DOHH2 (cell line): ENCODE results near the gene CWC27.
"Not testable (repeated sequence)": the region's sequence is repeated elsewhere in the genome, so short reads cannot be mapped to it uniquely, and the experiment has no call there.

Experiments
- H3F3A ChIP-seq: fragments of 200-600 bp; sonication (generic), shearing (Covaris generic); 2 replicates; pipeline ENCODE4 v1.6.0; 2016; ENCODE audit warnings: antibody characterized with exemption, mild to moderate bottlenecking; ENCODE audit not compliant: control insufficient read depth, insufficient read depth
- H3K27ac ChIP-seq: fragments of 200-600 bp; sonication (generic); 2 replicates; pipeline ENCODE4 v1.5.1; 2014; ENCODE audit warnings: low read depth, mild to moderate bottlenecking, low read length, moderate library complexity
- H3K27me3 ChIP-seq: fragments of 200-600 bp; sonication (generic); 2 replicates; pipeline ENCODE4 v1.6.1; 2014; ENCODE audit warnings: mild to moderate bottlenecking, low read length, mixed read lengths; ENCODE audit not compliant: control insufficient read depth
- H3K36me3 ChIP-seq: fragments of 200-600 bp; sonication (generic); 2 replicates; pipeline ENCODE4 v1.6.1; 2014; ENCODE audit warnings: mild to moderate bottlenecking, low read length, moderate library complexity, mixed read lengths; ENCODE audit not compliant: control insufficient read depth
- H3K4me1 ChIP-seq: fragments of 200-600 bp; sonication (generic); 2 replicates; pipeline ENCODE4 v1.6.1; 2014; ENCODE audit warnings: mild to moderate bottlenecking, low read length, mixed read lengths; ENCODE audit not compliant: control insufficient read depth
- H3K4me2 ChIP-seq: fragments of 200-600 bp; sonication (generic); 2 replicates; pipeline ENCODE4 v1.6.0; 2014; ENCODE audit warnings: mild to moderate bottlenecking, low read length, moderate library complexity
- H3K4me3 ChIP-seq: fragments of 200-600 bp; sonication (generic); 2 replicates; pipeline ENCODE4 v1.5.1; 2014; ENCODE audit warnings: mild to moderate bottlenecking, low read length, mixed read lengths
- H3K79me2 ChIP-seq: fragments of 200-600 bp; sonication (generic); 2 replicates; pipeline ENCODE4 v1.6.1; 2014; ENCODE audit warnings: mild to moderate bottlenecking, low read length, mixed read lengths; ENCODE audit not compliant: control insufficient read depth
- H3K9me2 ChIP-seq: fragments of 200-600 bp; sonication (generic); replicated peaks from 2 replicates; pipeline ENCODE4 v1.6.1; 2014; ENCODE audit warnings: mild to moderate bottlenecking, low read length, mixed read lengths; ENCODE audit not compliant: control insufficient read depth
- H3K9me3 ChIP-seq: fragments of 200-600 bp; sonication (generic); 2 replicates; pipeline ENCODE4 v1.6.1; 2014; ENCODE audit warnings: antibody characterized with exemption, low read length, mixed read lengths; ENCODE audit not compliant: control insufficient read depth, insufficient read depth
- H4K20me1 ChIP-seq: fragments of 200-600 bp; sonication (generic); 2 replicates; pipeline ENCODE4 v1.6.0; 2014; ENCODE audit warnings: low read depth, mild to moderate bottlenecking, antibody characterized with exemption, low read length, moderate library complexity; ENCODE audit not compliant: control insufficient read depth, insufficient read depth
- EZH2phosphoT487 ChIP-seq: fragments of 200-600 bp; sonication (generic); IDR thresholded peaks from 2 replicates; pipeline ENCODE4 v1.6.1; 2017; ENCODE audit warnings: borderline replicate concordance, mild to moderate bottlenecking, antibody characterized with exemption, low read length, moderate library complexity, mixed read lengths
- TF ChIP-seq, protein P1 (sequence below): fragments of 200-600 bp; sonication (generic); IDR thresholded peaks from one replicate; pipeline ENCODE4 v1.5.1; 2014; ENCODE audit warnings: antibody characterized with exemption, mild to moderate bottlenecking, low read depth, low read length; ENCODE audit not compliant: poor library complexity, severe bottlenecking

The CWC27 gene

DNA sequence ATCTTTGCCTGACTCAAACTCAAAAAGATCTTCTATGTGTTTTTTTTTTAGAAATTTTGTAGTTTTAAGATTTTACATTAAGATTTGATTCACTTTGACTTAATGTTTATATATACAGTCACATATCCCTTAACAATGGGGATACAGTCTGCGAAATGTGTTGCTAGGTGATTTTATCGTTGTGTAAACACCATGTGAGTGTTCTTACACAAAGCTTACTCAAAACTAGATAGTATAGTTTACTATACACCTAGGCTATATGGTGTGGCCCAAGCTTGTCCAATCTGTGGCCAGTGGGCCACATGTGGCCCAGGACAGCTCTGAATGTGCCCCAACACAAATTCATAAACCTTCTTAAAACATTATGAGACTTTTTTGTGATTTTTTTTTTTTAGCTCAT, 131.9 kb downstream of the CWC27 start:
- no peaks in the 10 kb centered on the region for H4K20me1 ChIP-seq
- no peaks in the 10 kb centered on the region for H3K27me3 ChIP-seq
- no peaks in the 10 kb centered on the region for H3K9me2 ChIP-seq
- no peaks in the 10 kb centered on the region for H3K4me1 ChIP-seq
- H3F3A ChIP-seq = no peaks in the 10 kb centered on the region
- H3K9me3 ChIP-seq = no peaks in the 10 kb centered on the region
- no peak overlapping the region for H3K4me2 ChIP-seq
- no peaks in the 10 kb centered on the region for H3K79me2 ChIP-seq
- TF ChIP-seq, protein P1, sequence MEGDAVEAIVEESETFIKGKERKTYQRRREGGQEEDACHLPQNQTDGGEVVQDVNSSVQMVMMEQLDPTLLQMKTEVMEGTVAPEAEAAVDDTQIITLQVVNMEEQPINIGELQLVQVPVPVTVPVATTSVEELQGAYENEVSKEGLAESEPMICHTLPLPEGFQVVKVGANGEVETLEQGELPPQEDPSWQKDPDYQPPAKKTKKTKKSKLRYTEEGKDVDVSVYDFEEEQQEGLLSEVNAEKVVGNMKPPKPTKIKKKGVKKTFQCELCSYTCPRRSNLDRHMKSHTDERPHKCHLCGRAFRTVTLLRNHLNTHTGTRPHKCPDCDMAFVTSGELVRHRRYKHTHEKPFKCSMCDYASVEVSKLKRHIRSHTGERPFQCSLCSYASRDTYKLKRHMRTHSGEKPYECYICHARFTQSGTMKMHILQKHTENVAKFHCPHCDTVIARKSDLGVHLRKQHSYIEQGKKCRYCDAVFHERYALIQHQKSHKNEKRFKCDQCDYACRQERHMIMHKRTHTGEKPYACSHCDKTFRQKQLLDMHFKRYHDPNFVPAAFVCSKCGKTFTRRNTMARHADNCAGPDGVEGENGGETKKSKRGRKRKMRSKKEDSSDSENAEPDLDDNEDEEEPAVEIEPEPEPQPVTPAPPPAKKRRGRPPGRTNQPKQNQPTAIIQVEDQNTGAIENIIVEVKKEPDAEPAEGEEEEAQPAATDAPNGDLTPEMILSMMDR = no peak
- TF ChIP-seq EZH2phosphoT487 = no peak
- no peak overlapping the region for H3K27ac ChIP-seq
- H3K36me3 ChIP-seq = no peaks in the 10 kb centered on the region
- no peak overlapping the region for H3K4me3 ChIP-seq

DNA sequence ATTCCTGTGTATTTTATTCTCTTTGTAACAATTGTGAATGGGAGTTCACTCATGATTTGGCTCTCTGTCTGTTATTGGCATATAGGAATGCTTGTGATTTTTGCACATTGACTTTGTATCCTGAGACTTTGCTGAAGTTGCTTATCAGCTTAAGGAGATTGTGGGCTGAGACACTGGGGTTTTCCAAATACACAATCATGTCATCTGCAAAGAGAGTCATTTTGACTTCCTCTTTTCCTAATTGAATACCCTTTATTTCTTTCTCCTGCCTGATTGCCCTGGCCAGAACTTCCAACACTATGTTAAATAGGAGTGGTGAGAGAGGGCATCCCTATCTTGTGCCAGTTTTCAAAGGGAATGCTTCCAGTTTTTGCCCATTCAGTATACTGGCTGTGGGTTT, 138.7 kb downstream of the CWC27 start:
- not testable (repeated sequence) for H3K36me3 ChIP-seq, H3K9me3 ChIP-seq, H3K27ac ChIP-seq, H3K79me2 ChIP-seq, H3K4me1 ChIP-seq, H4K20me1 ChIP-seq, H3F3A ChIP-seq, H3K4me2 ChIP-seq, H3K27me3 ChIP-seq, H3K9me2 ChIP-seq, H3K4me3 ChIP-seq

DNA sequence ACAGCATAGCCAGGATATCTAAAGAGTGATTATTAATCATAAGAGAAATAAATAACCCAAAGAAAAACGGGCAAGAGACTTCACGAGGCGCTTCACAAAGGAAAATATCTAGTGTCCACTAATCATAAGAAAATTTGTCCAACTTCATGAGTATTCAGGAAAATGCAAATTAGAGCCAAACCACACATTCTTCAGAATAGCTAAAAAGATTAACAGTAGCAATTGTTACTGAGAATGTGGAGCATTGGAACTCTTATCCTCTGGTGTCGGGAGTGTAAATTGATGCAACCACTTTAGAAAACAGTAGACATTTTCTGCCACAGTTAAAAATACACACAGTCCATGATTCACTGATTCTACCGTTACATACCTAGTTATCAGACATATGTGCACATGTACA, 145.7 kb downstream of the CWC27 start:
- Histone ChIP-seq H3K27me3 (no peaks in the 10 kb centered on the region), H4K20me1 (no peaks in the 10 kb centered on the region), H3K9me3 (no peaks in the 10 kb centered on the region), H3F3A (no peaks in the 10 kb centered on the region), H3K4me1 (no peaks in the 10 kb centered on the region), H3K79me2 (no peaks in the 10 kb centered on the region), H3K27ac (no peak overlapping the region), H3K36me3 (no peaks in the 10 kb centered on the region), H3K9me2 (no peaks in the 10 kb centered on the region), H3K4me2 (no peak overlapping the region), H3K4me3 (no peak overlapping the region)
- no peak for TF ChIP-seq EZH2phosphoT487
- TF ChIP-seq, protein P1 = no peak

DNA sequence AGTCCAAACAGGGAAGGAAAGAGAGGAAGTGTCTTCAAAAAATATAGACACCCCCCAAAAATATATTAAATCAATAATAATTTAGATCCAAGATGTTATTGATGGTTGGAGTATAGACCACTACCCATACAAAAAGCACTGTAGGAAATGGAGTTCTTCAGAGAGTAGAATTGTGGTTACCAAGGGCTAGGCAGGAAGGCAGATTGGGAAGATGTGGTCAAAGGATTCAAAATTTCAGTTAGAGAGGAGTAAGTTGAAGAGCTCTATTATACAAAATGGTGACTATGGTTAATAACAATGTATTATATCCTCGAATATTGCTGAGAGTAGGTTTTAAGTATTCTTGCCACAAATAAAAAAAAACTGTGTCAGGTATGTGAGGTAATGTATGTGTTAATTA, 149.4 kb downstream of the CWC27 start:
- H4K20me1 ChIP-seq = no peaks in the 10 kb centered on the region
- no peaks in the 10 kb centered on the region for H3F3A ChIP-seq
- TF ChIP-seq, protein P1 = no peak
- TF ChIP-seq EZH2phosphoT487 = no peak
- H3K4me1 ChIP-seq = no peaks in the 10 kb centered on the region
- no peaks in the 10 kb centered on the region for H3K27me3 ChIP-seq
- no peaks in the 10 kb centered on the region for H3K9me3 ChIP-seq
- H3K79me2 ChIP-seq = no peaks in the 10 kb centered on the region
- H3K27ac ChIP-seq = no peak overlapping the region
- H3K4me2 ChIP-seq = no peak overlapping the region
- no peaks in the 10 kb centered on the region for H3K9me2 ChIP-seq
- H3K4me3 ChIP-seq = no peak overlapping the region
- no peaks in the 10 kb centered on the region for H3K36me3 ChIP-seq
